Measurements from ENCODE around the gene HOMEZ.

Gene HOMEZ

GRCh38 chr14:23307687-23308644, 22.0 kb upstream of the HOMEZ start:
- DNase-seq (ENCODE audit: extremely low spot score, insufficient read length, low read depth) (no peak), FAIRE-seq (no peak)

- DNase-seq (ENCODE audit: extremely low spot score, insufficient read length, low read depth): no peak
- FAIRE-seq: no peak
Observed at GRCh38 chr14:23307146-23307530, 21.2 kb upstream of the HOMEZ start.

- FAIRE-seq: peak; percentile 79
- DNase-seq (ENCODE audit: extremely low spot score, insufficient read length, low read depth): no peak
Observed at GRCh38 chr14:23306412-23307145, 20.6 kb upstream of the HOMEZ start, which contains the start of gene BCL2L2. Gene BCL2L2, plus strand, starts transcription at chr14:23306833. Its CDS starts 935 bp downstream, at chr14:23307768.

- no peak for DNase-seq (ENCODE audit: extremely low spot score, insufficient read length, low read depth)
- peak; percentile 74 for FAIRE-seq
Observed at GRCh38 chr14:23302290-23303225, 16.6 kb upstream of the HOMEZ start, which contains the start of gene PPP1R3E. Gene PPP1R3E, minus strand, starts transcription at chr14:23302859. Its CDS starts 283 bp downstream, at chr14:23302576.

- DNase-seq (ENCODE audit: extremely low spot score, insufficient read length, low read depth) (no peak), FAIRE-seq (no peak)
Observed at GRCh38 chr14:23301969-23302289, 16.0 kb upstream of the HOMEZ start.

GRCh38 chr14:23301288-23301968, 15.5 kb upstream of the HOMEZ start:
- FAIRE-seq (peak; percentile 88), DNase-seq (ENCODE audit: extremely low spot score, insufficient read length, low read depth) (peak; percentile 91)

- FAIRE-seq (no peak), DNase-seq (ENCODE audit: extremely low spot score, insufficient read length, low read depth) (no peak)
Observed at GRCh38 chr14:23300687-23301223, 14.8 kb upstream of the HOMEZ start.

- DNase-seq (ENCODE audit: extremely low spot score, insufficient read length, low read depth) (no peak), FAIRE-seq (no peak)
Observed at GRCh38 chr14:23299986-23300686, 14.2 kb upstream of the HOMEZ start.

GRCh38 chr14:23299211-23299957, 13.5 kb upstream of the HOMEZ start:
- FAIRE-seq (no peak), DNase-seq (ENCODE audit: extremely low spot score, insufficient read length, low read depth) (no peak)

GRCh38 chr14:23297611-23298277, 11.8 kb upstream of the HOMEZ start:
- DNase-seq (ENCODE audit: extremely low spot score, insufficient read length, low read depth): no peak
- no peak for FAIRE-seq

- FAIRE-seq: no peak
Observed at GRCh38 chr14:23297096-23297495, 11.2 kb upstream of the HOMEZ start.

GRCh38 chr14:23296012-23296777, 10.3 kb upstream of the HOMEZ start:
- FAIRE-seq (no peak), DNase-seq (ENCODE audit: extremely low spot score, insufficient read length, low read depth) (no peak)

More at GRCh38 chr14:23297096-23297495, 11.2 kb upstream of the HOMEZ start:
- DNase-seq (ENCODE audit: extremely low spot score, insufficient read length, low read depth): no peak

- no peak for DNase-seq (ENCODE audit: extremely low spot score, insufficient read length, low read depth)
- peak; percentile 81 for FAIRE-seq
Observed at GRCh38 chr14:23294734-23295561, 9.0 kb upstream of the HOMEZ start.

- DNase-seq (ENCODE audit: extremely low spot score, insufficient read length, low read depth) (no peak), FAIRE-seq (no peak)
Observed at GRCh38 chr14:23286902-23287479, 1.1 kb upstream of the HOMEZ start.

GRCh38 chr14:23285530-23286019, 357 bp downstream of the HOMEZ start:
- no peak for DNase-seq (ENCODE audit: extremely low spot score, insufficient read length, low read depth)
- no peak for FAIRE-seq

All from GM18507 (cell line).